HG02981 (cell line): ENCODE data around the gene PRKAR1B.

Experiments
- ATAC-seq: cut with Tn5 transposase; IDR thresholded peaks from one replicate; pipeline ENCODE4 v1.9.1; 2021; ENCODE audit warnings: mild to moderate bottlenecking, moderate library complexity; ENCODE audit not compliant: unreplicated experiment

The PRKAR1B gene

DNA sequence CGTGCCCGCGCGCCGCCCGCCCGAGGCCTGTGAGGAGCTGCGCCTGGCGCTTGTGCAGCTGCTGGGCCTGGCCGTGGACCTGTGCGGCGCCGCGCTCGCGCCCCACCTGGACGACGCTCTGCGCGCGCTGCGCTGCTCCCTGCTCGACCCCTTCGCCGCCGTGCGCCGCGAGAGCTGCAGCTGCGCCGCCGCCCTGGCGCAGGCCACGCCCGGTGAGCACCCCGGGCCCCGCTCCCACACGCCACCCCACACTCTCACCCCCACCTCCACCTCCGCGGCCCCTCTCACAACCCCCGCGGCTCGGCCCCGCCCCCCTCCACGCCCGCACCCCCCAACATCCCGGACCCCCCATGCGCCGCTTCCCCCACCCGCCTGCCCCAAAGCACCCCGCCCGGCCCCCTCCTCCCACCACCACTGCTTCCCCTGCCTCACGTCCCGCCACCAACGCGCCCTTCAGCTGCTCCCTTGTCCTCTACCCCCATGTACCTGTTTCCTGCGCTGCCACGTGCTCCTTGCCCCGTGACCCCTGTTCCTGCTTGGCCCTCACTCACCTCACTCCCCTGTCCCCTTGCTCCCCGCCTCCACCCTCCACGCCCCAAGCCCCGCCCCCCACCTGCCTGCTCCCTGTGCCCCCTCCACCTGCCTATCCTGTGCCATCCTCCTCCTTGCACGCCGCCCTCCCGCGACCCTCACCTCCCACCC lies at the start of gene PRKAR1B:
TSS of gene PRKAR1B (minus strand) at position 178 of the 702 bp plus-strand sequence. CDS start 15,776 bp downstream, outside the sequence.
- ATAC-seq, result peak; percentile 38

GRCh38 chr7:776381-776780 lies 49.3 kb upstream of the PRKAR1B start:
- ATAC-seq, result no peak

- ATAC-seq, result no peak
Observed at GRCh38 chr7:774161-775109, 47.4 kb upstream of the PRKAR1B start.

DNA sequence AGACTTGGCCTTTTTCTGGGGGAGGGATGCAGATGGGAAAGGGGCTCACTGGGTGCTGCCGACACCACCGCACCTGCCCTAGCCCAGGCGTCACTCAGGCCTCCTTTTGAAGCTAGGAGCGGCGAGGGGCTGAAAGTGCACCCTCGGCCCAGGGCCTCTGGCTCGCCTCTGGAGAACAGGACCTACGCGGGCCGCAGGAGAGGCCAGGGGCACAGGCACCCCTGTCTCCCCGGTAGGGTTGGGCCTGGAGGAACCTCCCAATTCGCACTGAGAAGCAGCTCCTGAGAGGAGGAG lies 46.5 kb upstream of the PRKAR1B start:
- ATAC-seq, result no peak

DNA sequence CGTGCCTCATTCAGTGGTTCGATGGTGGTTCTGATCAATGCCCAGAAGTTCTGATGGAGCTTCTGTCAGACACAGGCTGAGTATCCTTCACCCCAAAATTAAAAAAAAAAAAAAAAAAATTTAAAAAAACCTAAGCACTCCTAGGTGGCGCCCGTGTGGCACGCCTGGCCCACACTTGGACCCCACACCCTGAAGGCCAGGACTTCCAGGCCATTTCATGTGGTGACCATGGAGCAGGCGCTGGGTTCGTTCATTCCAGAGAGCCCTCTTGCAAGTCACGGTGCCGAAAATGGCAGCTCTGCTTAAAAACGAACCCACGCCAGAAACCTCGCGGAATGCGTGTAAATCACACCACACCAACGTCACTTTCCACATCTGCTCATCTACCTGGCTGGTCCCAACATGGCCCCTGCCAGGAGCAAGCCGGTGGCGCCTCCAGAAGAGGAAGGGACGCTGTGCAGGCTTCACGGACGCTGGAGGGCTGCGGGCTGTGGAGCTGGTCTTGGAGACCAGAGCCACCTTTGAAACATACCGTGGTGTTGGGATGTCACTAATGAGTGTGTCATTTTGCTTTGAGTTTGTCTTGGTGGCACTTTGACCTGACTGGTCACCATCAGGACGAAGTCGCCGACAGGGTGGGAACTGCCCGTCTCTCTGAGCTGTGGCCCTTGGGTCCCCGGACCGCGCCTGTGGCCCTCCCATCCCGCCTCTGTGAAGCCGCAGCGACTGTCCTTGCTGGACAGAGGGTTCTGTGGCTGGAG lies 46.0 kb upstream of the PRKAR1B start:
- ATAC-seq, result no peak

DNA sequence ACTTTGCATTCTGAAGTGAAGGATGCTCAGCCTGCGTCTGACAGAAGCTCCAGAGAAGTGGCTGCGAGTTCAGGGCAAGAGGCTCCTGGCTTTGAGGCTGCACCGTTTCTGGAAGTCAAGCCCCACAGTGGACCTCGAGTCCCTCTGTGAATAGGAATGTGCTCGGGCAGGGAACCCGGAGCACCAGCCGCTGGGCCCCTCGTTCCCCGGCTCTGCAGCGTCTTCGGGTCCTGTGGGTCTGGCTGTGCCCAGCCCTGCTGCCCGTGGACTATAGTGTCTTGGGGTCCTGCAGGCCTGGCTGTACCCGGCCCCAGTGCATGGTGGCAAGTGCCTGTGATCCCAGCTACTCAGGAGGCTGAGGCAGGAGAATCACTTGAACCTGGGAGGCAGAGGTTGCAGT lies 45.3 kb upstream of the PRKAR1B start:
- no peak for ATAC-seq

GRCh38 chr7:772005-772294 lies 44.9 kb upstream of the PRKAR1B start:
- no peak for ATAC-seq

DNA sequence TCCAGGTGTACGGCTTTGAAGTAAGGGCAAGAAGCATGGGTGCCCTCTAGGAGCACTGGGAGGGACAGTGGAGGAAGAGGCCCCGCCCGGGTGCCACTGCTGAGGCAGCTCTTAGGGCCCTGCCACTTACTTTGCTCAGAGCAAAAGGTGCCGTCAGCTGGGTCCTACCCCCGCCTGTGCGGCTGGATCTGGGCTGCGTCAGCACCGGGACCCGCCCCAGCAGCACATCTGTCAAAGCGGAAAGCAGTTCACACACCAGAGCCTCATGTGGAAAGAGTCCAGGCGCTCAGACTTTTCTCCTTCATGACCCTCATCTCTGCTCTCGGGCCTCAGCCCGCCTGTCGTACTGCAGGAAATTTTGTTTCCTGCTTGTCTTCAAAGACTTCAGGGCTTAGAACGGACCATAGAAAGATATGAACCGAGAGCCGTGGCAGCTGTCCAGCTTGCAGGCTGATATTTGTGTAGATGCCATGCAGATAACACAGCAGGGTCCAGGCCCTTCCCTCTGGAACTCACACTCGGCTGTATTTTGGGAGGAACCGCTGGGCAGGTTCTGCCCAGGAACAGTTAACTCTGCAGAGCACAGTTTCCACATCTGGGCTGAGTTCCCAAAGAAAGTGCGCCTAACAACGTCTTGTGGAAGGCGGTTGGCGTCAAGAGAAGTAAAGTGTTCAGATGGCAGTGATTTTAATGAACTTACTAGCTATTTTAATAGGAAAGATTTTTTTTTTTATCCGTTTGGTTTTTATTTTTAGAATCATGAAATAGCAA lies 44.3 kb upstream of the PRKAR1B start:
- no peak for ATAC-seq

- no peak for ATAC-seq
Observed at GRCh38 chr7:770741-771166, 43.7 kb upstream of the PRKAR1B start.

DNA sequence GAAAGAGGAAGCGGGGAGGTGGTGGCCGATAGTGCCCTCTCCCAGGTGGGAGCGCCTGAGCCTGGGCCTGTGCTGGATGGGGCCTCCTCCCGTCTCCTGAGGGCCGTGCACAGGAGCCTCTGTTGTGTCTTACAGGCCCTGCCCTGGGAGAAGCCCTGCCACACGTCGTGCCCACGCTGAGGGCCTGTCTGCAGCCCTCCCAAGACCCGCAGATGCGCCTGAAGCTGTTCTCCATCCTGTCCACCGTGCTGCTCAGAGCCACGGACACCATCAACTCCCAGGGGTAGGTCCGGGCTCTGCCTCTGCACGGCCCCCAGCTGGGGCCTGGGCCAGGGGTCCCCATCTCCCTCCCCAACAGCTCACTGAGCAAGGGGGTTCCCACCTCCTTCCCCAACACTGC lies 43.3 kb upstream of the PRKAR1B start:
- no peak for ATAC-seq

DNA sequence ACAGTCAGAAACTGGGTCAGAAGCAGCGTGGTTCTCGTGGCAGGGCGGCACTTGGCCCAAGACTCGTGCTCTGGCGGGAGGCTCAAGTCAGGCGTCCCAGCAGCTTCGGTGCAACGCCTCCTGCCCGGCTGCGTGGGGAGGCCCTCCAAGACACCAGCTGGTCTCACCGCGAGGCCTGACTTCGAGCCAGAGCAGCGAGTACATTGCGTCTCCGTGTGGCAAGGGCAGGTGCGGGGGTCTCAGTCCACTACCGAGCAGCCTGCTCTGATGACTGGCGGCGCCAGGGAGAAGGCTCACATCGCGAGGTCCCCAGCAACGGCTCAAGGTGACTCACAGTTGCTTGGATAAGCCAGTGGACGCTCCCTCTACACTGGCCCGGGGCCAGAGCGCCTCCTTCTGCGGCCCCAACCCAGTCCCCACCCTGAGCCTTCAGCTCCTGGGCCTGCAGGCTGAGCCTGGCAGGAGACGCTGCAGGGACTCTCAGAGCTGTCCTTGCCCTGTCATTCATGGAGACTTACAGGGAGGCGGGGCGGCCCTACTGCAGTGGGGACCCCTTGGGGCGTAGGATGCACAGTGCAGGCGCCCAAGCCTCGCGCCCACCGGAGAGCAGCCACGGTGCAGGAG lies 41.9 kb upstream of the PRKAR1B start:
- no peak for ATAC-seq

- ATAC-seq, result no peak
Observed at GRCh38 chr7:767941-768731, 41.1 kb upstream of the PRKAR1B start.

DNA sequence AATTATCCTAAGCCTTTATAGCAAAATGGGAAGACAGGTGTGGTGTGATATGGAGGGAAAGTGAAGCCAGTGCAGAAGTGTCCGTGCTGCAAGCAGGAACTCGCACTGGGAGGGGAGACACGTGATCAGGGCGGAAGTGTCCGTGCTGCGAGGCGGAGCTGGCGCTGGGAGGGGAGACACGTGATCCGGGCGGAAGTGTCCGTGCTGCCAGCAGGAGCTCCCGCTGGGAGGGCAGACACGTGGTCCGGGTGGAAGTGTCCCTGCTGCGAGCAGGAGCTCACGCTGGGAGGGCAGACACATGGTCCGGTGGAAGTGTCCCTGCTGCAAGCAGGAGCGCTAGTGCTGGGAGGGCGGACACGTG lies 40.5 kb upstream of the PRKAR1B start:
- no peak for ATAC-seq

GRCh38 chr7:765383-765782 lies 38.3 kb upstream of the PRKAR1B start:
- ATAC-seq, result no peak

GRCh38 chr7:763762-764161 lies 36.7 kb upstream of the PRKAR1B start:
- ATAC-seq, result no peak

- ATAC-seq, result no peak
Observed at GRCh38 chr7:762885-763284, 35.8 kb upstream of the PRKAR1B start.

GRCh38 chr7:761631-762030 lies 34.5 kb upstream of the PRKAR1B start:
- no peak for ATAC-seq

DNA sequence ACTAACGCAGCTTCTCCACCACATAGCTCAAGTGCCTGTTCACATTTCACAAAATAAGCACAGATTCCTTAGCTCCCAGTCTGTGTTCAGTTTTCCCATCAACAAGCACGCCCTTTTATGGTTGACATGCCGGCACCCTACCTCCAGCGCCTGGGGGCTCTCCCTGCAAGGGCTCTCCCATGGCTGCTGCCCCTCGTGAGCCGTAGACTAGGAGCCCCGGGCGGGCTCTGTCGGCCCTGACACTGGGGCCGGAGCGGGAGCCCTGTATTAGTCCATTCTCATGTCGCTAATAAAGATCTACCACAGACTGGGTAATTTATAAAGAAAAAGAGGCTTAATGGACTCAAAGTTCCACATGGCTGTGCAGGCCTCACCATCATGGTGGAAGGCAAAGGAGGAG lies 34.0 kb upstream of the PRKAR1B start:
- no peak for ATAC-seq

GRCh38 chr7:760006-760405 lies 32.9 kb upstream of the PRKAR1B start:
- ATAC-seq, result no peak

GRCh38 chr7:759569-759968 lies 32.5 kb upstream of the PRKAR1B start:
- ATAC-seq, result no peak
